Activated CD8-positive, alpha-beta memory T cell treated with anti-CD3 and anti-CD28 coated beads for 48 hours (primary cell): Measurements from ENCODE around the gene CREB3L2.
"Not testable (repeated sequence)": the region's sequence is repeated elsewhere in the genome, so short reads cannot be mapped to it uniquely, and the experiment has no call there.

ENCODE experiments used
- DNase-seq, 3 experiments: peaks; one replicate each; pipeline ENCODE4 v3.0.0-alpha.2; 2020; ENCODE audit warnings: low read depth in 2 of 3, low spot score in 2 of 3

Gene CREB3L2

DNA sequence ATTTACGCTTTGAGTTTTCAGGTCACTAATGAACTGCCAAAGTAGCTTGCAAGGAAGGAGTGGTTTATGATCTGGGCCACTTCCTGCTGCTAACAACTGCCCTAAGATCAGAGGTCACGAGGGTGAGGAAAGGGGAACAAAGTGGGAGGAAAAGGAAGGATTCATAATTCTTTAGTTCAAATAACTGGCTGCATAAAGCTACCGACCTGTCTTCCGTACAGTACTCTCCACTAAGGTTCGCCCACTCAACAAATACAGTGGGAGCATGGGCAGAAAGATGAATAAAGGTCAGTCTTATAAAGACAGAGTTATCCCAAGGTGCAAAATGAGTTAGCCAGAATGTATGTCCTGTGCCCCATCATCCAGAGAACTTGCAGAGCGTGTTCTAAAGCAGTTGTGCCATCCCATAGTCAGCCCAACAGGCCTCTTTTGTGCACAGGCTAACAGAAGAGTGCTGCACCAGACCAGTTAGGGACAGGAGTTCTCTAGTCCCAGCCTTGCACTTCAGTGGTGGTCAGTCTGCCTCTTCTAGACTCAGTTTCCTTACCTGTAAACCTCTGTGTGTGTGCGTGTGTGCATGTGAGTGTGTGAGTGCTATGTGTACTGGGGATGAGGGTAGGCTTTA lies 65.9 kb downstream of the CREB3L2 start:
- no peak for DNase-seq

DNA sequence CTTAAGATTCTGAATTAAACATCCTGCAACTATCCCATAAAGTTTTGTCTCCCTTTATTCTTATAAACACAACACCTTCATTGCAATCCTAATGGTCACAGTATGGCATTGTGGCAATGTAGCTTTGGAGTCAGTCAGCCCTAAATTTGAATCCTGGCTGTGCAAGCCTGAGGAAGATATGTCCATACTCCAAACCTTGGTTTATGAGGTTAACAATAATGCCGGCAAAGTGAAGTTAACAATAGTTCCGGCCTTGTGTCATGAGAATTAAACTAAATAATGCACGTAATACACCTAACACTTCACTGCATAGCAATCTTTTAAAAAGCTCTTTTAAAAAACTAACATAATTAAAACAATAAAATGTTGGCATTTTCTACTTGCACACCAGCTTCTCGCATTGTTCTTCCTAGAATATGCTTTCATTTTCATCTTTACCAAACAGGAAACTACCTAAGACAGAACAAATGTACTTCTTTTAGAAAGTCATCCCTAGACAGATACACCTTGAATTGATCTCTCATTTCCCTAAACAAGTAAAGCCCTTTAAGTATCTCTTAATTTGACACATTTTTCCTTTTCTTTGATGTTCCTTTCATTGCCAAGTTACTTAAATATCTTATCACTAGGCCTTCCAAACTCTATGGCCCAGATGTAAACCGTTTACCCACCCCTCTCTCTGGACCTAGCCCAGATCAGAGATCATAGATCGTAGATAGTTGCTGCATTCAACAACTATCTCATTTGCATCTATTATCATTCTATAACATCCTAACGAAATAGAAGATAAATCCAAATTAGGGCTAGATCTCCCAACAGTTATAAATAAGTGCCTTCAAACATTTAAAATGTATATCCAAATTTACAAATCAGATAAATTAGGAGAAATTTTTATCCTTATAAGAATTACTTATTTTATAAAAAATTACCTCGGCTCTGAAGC lies 66.7 kb downstream of the CREB3L2 start:
- DNase-seq, result no peak

DNA sequence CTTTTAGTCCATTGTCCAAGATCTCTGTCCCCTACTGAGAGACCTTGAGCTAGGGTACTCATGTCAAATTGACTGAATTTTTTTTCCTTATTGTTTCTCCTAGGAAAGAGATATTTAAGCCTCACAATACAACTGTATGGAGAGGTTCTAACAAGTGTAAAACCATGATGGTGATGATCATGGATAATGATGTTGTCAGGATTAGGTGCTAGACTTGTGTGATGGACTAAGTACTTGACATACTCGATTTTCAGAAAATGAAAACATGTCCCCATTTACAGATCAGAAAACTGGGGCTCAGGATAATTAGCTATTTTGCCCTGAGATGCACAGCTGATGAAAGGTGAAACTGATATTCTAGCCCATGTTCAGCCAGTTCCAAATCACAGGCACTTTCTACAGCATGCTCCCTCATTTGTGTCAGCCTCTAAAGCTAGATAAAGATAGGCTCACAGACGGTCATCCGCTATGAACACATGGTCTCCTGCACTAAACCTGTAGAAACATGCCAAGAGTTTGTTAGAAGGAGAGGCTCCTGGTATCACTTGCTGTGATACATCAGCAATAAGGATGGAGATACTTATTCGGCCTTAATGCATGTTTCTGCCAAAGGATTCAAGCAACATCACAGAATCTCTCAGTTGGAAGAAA lies 67.6 kb downstream of the CREB3L2 start:
- no peak for DNase-seq

GRCh38 chr7:137933270-137934017 lies 68.4 kb downstream of the CREB3L2 start:
- no peak for DNase-seq

- DNase-seq, result no peak
These were observed 69.0 kb downstream of the CREB3L2 start for GRCh38 chr7:137932881-137933269.

GRCh38 chr7:137931823-137932222 lies 70.1 kb downstream of the CREB3L2 start:
- DNase-seq, result no peak

- DNase-seq, result no peak
These were observed 71.3 kb downstream of the CREB3L2 start for GRCh38 chr7:137930581-137930980.

GRCh38 chr7:137928626-137929025 lies 73.3 kb downstream of the CREB3L2 start:
- no peak for DNase-seq

- DNase-seq, result no peak
These were observed 74.5 kb downstream of the CREB3L2 start for GRCh38 chr7:137927386-137927785.

- not testable (repeated sequence) for DNase-seq
These were observed 75.7 kb downstream of the CREB3L2 start for GRCh38 chr7:137926206-137926605.

GRCh38 chr7:137925754-137926153 lies 76.1 kb downstream of the CREB3L2 start:
- DNase-seq, result no peak

DNA sequence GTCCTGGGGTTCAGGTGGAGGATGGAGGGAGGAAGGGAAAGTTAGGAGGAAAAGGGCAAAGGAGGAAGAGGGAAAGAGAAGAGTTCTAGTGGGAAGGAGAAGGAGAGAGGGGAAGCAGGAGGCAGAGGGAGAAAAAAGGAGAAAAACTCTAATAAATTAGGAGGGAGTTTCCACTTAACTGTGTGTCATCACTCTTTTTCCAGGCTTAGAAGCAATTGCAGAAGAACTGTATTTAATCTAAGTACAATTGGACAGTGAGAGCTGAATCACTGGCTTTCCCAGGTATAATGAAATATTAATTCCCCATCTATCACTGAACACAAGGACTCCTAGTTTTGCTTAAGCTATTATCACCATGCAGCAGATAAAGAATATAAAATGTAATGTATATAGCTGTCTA lies 76.8 kb downstream of the CREB3L2 start:
- DNase-seq, result no peak

DNA sequence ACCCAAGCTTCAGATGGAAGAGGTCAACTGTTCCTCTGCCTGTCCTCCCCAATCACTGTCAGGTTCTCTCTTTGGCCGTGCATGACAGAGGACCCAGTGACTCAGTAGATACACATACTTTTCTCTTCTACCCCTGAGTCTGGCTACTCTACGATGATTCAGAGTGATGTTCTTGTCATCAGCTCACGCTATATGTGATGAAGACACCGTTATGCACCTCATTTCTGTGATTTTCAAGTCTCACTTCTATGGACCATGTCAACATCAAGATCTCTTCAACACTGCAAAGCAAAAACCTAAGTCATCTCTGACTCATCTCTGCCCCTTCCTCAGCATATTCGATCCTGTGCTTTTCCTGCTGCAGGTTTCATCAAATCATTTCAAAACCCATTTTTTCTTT lies 78.5 kb downstream of the CREB3L2 start:
- DNase-seq, result no peak

- DNase-seq, result no peak
These were observed 81.1 kb downstream of the CREB3L2 start for GRCh38 chr7:137920637-137921399.

- no peak for DNase-seq
These were observed 81.9 kb downstream of the CREB3L2 start for GRCh38 chr7:137919987-137920386.

GRCh38 chr7:137916980-137917645 lies 84.8 kb downstream of the CREB3L2 start:
- DNase-seq, result no peak

DNA sequence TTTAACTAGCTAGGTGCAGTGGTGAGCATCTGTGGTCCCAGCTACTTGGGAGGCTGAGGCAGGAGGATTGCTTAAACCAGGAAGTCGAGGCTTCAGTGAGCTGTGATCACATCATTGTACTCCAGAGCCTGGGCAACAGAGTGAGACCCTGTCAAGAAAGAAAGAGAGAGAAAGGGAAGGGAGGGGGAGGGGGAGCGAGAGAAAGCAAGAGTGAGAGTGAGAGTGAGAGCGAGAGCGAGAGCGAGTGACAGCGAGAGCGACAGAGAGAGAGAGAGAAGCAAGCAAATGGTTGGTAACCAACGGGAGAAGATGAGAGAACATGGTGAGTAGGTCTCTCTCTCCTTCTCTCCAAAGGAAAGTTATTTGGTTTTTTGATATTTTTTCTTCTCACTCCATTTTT lies 85.3 kb downstream of the CREB3L2 start:
- DNase-seq, result no peak

DNA sequence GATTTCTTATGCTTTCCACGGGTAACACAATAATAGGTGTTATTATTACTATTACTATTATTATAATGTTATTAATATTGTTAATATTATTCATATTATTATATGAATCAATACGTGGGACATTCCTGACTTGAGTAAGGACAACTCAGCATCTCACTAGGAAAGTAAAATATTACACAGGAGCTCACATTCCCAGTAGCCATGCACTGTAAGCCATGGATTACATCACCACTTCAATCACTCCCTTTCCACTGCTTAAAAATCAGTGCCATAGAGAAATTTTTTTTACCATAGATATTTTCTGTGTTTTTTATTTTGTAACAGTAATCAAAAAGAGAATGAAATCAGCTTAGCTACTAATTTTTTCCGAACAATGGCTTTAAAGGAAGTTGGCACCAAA lies 86.6 kb downstream of the CREB3L2 start:
- no peak for DNase-seq

- no peak for DNase-seq
These were observed 87.9 kb downstream of the CREB3L2 start for GRCh38 chr7:137913985-137914384.

DNA sequence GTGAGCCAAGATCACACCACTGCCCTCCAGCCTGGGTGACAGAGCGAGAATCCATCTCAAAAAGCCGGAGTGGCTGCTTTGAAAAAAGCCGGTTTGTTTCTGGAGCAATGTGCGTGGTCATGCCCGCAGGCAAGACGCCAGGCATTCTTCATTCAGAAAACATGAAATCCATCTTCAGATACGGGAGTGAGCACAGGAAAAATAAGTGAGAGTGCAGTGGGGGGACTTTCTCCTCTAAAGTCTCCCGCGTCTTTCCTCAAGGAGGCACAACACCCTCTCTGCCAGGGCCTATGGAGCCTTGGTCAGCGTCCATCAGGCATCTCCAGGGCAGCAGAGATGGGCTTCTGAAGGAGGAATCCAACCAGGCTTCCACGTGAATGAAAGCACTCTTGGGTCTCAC lies 92.8 kb downstream of the CREB3L2 start:
- DNase-seq, result no peak
